ENCODE data around the gene ATP6V1A. TPM values are rescaled to one million over a fixed set of nuclear protein-coding genes. Genes with fewer than 3 reads are reported as not detected.

Gene ATP6V1A
- 10 to 100 TPM; 21.0 to 23.5 (median 22.8) TPM for total RNA-seq

DNA sequence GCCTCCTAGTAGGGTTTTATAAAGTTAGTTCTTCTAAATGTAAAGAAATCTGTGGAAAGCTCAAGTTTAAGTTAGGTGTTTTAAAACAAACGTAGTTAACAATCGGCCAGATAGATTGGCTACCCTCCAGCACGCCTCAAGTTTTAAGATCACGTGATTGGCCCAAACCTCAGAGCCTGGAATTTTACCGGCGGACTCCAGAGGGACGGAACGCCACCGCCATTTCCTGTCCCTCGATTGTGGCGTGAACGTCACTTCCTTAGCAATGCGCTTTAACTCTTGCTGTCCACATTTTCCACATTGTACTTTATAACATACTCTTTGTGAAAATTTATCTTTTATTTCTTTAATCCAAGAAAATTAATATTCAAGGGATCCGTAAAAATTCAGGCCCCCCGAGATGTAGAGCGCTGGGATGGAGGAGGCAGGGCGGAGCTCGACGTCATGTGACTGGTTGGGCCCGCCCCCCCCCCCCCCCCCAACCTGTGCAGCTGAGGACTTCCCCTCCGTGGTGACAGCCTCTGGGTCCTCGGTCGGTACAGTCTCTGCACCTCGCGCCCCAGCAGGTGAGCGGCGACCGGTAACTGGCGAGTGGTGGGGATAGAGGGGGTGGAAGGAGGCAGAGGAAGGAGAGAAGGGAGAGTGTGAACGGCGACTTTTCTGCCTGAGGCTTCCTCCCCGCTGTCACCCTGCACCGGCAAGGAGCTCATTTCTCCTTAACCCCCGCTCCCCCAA is at the start of gene ATP6V1A:
ATP6V1A (plus strand) TSS at position 488 of the 735 bp plus-strand sequence. CDS start 31,719 bp downstream, outside the sequence.
- Histone ChIP-seq H3K4me1 (peaks cover 30 to 62% (median 53%) of the 10 kb centered on the region in 4 donors), H3K27ac (replicated peaks in 1 of 4) (peak within 1 kb of the TSS; percentile 93 to 97 (median 96)), H3K27me3 (no peaks in the 10 kb centered on the region), H3K4me3 (peak within 1 kb of the TSS; percentile 67 to 96 (median 88)), H3K36me3 (no peaks in the 10 kb centered on the region), H3K9me3 (no peaks in the 10 kb centered on the region)
- under 1% methylated on average over 25 of the region's 34 CpGs for WGBS
- peak; percentile 97 for DNase-seq (ENCODE audit: extremely low spot score)
- no peak for TF ChIP-seq POLR2A (IDR thresholded peaks at IDR 0.05; ENCODE audit: low read depth)
- peak; percentile 9 for TF ChIP-seq EP300 (IDR thresholded peaks at IDR 0.05)
- TF ChIP-seq POLR2AphosphoS5 (IDR thresholded peaks at IDR 0.05), result peak; percentile 58 to 65
- intact Hi-C loops (cut with DNase I), result loop anchor here (2.0 to 5.0 kb wide), 3 partner anchors 50 to 254 kb away; partner anchors contain the start of gene USF3

DNA sequence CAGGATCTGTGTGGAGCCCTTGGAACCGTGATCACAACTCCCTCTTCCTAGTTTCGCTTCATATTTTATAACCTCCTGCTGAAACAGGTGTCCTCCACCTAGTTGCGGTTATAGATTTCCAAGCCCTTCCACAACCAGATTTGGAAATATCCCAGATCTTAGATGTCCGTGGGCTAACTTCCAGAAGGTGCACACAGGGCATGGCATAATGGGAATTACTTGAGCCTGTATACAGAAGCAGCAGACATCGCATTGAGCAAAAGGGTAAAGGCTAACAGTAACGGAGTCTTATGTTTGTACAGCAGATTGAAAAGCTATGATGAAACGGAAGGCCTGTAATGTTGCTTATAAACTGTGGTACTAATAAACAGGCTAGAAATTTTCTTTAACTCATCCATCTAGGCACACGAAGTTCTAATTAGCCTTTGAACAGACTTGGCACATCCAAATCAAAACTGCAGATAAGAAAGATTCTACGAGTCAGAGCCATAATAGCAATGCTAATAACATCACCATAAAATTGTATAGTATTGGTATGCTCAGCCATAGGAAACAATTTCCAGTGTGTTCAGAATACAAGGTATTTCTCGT is 49.2 kb upstream of the ATP6V1A start:
- no peaks in the 10 kb centered on the region for H3K27me3 ChIP-seq
- intact Hi-C loops (cut with DNase I), result loop anchor here (2.0 kb wide), 1 partner anchor 49 kb away; the partner anchor contains the start of genes ATP6V1A and NAA50
- WGBS, result 10% methylated on average over 10 of the region's 10 CpGs
- H3K9me3 ChIP-seq, result no peaks in the 10 kb centered on the region
- H3K4me3 ChIP-seq, result peak overlapping the region; percentile 90 to 98 (median 96)
- H3K4me1 ChIP-seq, result peaks cover 39 to 47% (median 45%) of the 10 kb centered on the region in 4 donors
- H3K36me3 ChIP-seq, result peaks cover 0 to 5% (median 0%) of the 10 kb centered on the region in 4 donors
- DNase-seq (ENCODE audit: extremely low spot score), result no peak
- TF ChIP-seq, protein P1, sequence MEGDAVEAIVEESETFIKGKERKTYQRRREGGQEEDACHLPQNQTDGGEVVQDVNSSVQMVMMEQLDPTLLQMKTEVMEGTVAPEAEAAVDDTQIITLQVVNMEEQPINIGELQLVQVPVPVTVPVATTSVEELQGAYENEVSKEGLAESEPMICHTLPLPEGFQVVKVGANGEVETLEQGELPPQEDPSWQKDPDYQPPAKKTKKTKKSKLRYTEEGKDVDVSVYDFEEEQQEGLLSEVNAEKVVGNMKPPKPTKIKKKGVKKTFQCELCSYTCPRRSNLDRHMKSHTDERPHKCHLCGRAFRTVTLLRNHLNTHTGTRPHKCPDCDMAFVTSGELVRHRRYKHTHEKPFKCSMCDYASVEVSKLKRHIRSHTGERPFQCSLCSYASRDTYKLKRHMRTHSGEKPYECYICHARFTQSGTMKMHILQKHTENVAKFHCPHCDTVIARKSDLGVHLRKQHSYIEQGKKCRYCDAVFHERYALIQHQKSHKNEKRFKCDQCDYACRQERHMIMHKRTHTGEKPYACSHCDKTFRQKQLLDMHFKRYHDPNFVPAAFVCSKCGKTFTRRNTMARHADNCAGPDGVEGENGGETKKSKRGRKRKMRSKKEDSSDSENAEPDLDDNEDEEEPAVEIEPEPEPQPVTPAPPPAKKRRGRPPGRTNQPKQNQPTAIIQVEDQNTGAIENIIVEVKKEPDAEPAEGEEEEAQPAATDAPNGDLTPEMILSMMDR (IDR thresholded peaks at IDR 0.05), result no peak
- TF ChIP-seq POLR2AphosphoS5 (IDR thresholded peaks at IDR 0.05) (no peak), EP300 (IDR thresholded peaks at IDR 0.05) (no peak), POLR2A (IDR thresholded peaks at IDR 0.05; ENCODE audit: low read depth) (no peak)
- H3K27ac ChIP-seq (replicated peaks in 1 of 4), result peak overlapping the region; percentile 85 to 99 (median 99)

DNA sequence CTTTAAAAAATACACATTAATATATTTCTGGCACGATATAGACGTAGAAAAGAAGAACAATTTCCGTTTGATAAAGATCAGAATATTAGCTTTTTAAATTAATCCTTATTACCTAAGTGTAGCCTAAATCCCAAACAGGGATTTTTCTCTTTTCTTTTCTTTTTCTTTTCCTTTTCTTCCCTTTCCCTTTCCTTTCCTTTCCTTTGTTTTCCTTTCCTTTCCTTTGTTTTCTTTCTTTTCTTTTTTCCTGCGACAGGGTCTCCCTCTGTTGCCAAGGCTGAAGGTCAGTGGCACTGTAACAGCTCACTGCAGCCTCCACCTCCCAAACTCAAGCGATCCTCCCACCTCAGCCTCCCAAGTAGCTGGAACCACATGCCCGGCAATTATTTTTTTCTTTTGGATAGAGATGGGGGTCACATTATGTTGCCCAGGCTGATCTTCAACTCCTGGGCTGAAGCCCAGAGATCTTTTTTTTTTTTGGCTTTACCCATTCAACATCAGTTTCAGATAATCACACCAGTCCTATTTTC is 48.6 kb upstream of the ATP6V1A start:
- WGBS, result 78% methylated on average over 6 of the region's 6 CpGs
- H3K4me3 ChIP-seq, result peak overlapping the region in 3 of 4 donors; percentile 90 to 98 (median 97)
- peaks cover 33 to 43% (median 40%) of the 10 kb centered on the region in 4 donors for H3K4me1 ChIP-seq
- peaks cover 0 to 5% (median 0%) of the 10 kb centered on the region in 4 donors for H3K36me3 ChIP-seq
- H3K27me3 ChIP-seq, result no peaks in the 10 kb centered on the region
- DNase-seq (ENCODE audit: extremely low spot score), result no peak
- intact Hi-C loops (cut with DNase I), result no loop called here
- H3K9me3 ChIP-seq, result no peaks in the 10 kb centered on the region
- H3K27ac ChIP-seq (replicated peaks in 1 of 4), result peak overlapping the region; percentile 85 to 99 (median 99)
- TF ChIP-seq POLR2AphosphoS5 (IDR thresholded peaks at IDR 0.05) (no peak), POLR2A (IDR thresholded peaks at IDR 0.05; ENCODE audit: low read depth) (no peak), EP300 (IDR thresholded peaks at IDR 0.05) (no peak)
- TF ChIP-seq, protein P1 (IDR thresholded peaks at IDR 0.05), result no peak

DNA sequence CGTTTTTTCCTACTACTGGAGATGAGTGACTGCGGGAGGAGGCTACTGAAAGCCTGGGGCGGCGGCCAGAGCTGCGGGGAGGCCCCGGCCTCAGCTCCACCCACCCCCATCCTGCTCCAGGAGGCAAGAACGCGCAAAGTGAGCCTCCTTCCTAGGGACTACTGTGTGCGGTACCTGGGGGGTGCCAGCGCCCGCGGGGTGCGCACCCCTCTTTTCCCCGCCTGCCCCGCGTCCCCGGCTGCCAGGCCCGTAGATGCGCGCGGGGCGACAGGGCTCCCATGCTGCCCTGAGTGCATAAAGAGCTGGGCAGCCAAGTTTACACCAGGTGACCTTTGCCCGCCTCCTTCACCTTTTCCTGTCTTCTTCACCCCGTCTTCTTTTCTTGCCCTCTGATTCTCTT is 47.9 kb upstream of the ATP6V1A start:
- no peak for TF ChIP-seq POLR2A (IDR thresholded peaks at IDR 0.05; ENCODE audit: low read depth)
- no peak for TF ChIP-seq EP300 (IDR thresholded peaks at IDR 0.05)
- TF ChIP-seq POLR2AphosphoS5 (IDR thresholded peaks at IDR 0.05), result no peak
- TF ChIP-seq, protein P1 (IDR thresholded peaks at IDR 0.05), result no peak
- Histone ChIP-seq H3K4me1 (peaks cover 32 to 37% (median 34%) of the 10 kb centered on the region in 4 donors), H3K36me3 (peaks cover 0 to under 1% (median 0%) of the 10 kb centered on the region in 4 donors), H3K9me3 (no peaks in the 10 kb centered on the region), H3K27ac (replicated peaks in 1 of 4) (peak overlapping the region; percentile 85 to 99 (median 99)), H3K27me3 (no peaks in the 10 kb centered on the region), H3K4me3 (peak overlapping the region; percentile 41 to 49 (median 47))
- intact Hi-C loops (cut with DNase I), result no loop called here
- WGBS, result 18% methylated on average over 24 of the region's 24 CpGs
- no peak for DNase-seq (ENCODE audit: extremely low spot score)

DNA sequence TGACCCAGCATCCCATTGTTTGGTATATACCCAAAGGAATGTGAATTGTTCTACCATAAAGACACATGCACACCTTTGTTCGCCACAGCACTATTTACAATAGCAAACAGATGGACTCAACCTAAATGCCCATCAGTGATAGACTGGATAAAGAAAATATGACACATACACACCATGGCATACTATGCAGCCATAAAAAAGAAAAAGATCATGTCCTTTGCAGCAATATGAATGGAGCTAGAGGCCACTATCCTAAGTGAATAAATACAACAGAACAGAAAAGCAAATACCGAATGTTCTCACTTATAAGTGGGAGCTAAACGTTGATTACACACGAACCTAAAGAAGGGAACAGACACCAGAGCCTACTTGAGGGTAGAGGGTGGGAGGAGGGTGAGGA is 39.0 kb upstream of the ATP6V1A start:
- no peak for TF ChIP-seq EP300 (IDR thresholded peaks at IDR 0.05)
- Histone ChIP-seq H3K27me3 (peaks cover 0 to 10% (median 0%) of the 10 kb centered on the region in 4 donors), H3K36me3 (no peaks in the 10 kb centered on the region), H3K4me1 (no peaks in the 10 kb centered on the region), H3K4me3 (no peak overlapping the region), H3K27ac (replicated peaks in 1 of 4) (no peak overlapping the region), H3K9me3 (no peaks in the 10 kb centered on the region)
- WGBS, result 90% methylated on average over 4 of the region's 4 CpGs
- DNase-seq (ENCODE audit: extremely low spot score), result no peak
- intact Hi-C loops (cut with DNase I), result no loop called here
